ENCODE measurements around the gene RNF38. TPM values are rescaled to one million over a fixed set of nuclear protein-coding genes. Genes with fewer than 3 reads are reported as not detected.
"Not testable (repeated sequence)": the region's sequence is repeated elsewhere in the genome, so short reads cannot be mapped to it uniquely, and the experiment has no call there.

The RNF38 gene
- 10 to 100 TPM; 43.2 to 54.5 (median 53.4) TPM for polyA plus RNA-seq (ENCODE audit: insufficient read length in 4 of 4)

DNA sequence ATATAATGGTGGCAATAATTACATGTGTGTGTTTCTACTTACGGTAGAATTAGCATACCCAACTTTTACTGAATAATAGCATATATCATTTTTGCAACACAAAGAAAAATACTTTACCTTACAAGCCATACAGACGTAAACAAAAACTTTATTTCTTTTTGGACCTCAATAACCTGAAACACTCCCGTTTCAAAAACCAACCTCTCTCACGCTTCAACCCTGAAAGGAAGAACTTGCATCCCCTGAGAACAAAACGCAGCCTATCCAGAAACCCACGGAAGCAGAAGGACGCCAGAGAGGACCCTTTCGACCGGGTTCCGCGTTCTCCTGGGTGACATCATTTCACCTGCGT lies at the start of gene RNF38:
Gene RNF38, minus strand, starts transcription at position 290 of the 352 bp plus-strand sequence. Its CDS starts 161 bp downstream, at position 129.
- DNase-seq (ENCODE audit: low read depth in 4 of 4, low spot score in 3 of 4), result no peak

- not testable (repeated sequence) for DNase-seq (ENCODE audit: low read depth in 4 of 4, low spot score in 3 of 4)
Measured at GRCh38 chr9:36448555-36448954, 48.5 kb upstream of the RNF38 start.

- DNase-seq (ENCODE audit: low read depth in 4 of 4, low spot score in 3 of 4), result no peak
Measured at GRCh38 chr9:36448017-36448416, 47.9 kb upstream of the RNF38 start.

GRCh38 chr9:36446678-36447077 lies 46.6 kb upstream of the RNF38 start:
- DNase-seq (ENCODE audit: low read depth in 4 of 4, low spot score in 3 of 4), result not testable (repeated sequence)

GRCh38 chr9:36445800-36446361 lies 45.8 kb upstream of the RNF38 start:
- DNase-seq (ENCODE audit: low read depth in 4 of 4, low spot score in 3 of 4), result no peak

GRCh38 chr9:36444203-36444602 lies 44.1 kb upstream of the RNF38 start:
- DNase-seq (ENCODE audit: low read depth in 4 of 4, low spot score in 3 of 4), result no peak

DNA sequence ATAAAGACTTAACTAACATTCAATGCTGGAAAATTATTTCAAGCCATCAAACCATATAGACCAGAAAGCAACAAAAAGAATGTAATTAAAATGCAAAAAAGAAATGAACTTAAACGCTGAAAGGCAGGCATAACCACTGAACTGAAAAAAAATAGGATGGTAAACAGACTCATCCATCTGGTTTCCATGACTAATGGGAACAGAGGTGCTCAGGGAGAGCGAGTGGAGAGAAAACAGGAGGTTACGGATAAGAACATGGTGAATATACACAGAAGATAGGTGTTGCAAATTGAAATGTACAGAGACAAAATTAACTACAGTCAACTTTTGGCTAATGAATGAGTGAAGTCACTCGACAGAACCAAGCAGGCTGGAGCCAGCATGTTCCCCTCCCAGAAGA lies 43.5 kb upstream of the RNF38 start:
- no peak for DNase-seq (ENCODE audit: low read depth in 4 of 4, low spot score in 3 of 4)

DNA sequence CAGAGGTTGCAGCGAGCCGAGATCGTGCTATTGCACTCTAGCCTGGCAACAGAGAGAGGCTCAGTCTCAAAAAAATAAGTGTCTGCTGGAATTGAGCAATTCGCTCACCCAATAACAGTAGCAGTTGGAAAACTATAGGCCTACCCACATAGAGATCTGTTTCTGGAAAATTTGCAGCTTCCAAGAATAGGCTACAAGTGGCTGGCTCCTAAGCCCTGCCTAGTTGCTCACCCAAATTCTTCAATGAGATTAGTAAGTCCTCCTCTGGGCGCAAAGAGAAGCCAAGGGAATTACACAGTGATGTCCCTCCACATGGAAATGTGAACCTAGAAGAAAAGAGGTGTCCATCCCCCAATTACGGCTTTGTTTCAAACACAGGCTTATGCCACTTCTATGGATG lies 42.6 kb upstream of the RNF38 start:
- DNase-seq (ENCODE audit: low read depth in 4 of 4, low spot score in 3 of 4), result no peak

GRCh38 chr9:36441966-36442365 lies 41.9 kb upstream of the RNF38 start:
- no peak for DNase-seq (ENCODE audit: low read depth in 4 of 4, low spot score in 3 of 4)

DNA sequence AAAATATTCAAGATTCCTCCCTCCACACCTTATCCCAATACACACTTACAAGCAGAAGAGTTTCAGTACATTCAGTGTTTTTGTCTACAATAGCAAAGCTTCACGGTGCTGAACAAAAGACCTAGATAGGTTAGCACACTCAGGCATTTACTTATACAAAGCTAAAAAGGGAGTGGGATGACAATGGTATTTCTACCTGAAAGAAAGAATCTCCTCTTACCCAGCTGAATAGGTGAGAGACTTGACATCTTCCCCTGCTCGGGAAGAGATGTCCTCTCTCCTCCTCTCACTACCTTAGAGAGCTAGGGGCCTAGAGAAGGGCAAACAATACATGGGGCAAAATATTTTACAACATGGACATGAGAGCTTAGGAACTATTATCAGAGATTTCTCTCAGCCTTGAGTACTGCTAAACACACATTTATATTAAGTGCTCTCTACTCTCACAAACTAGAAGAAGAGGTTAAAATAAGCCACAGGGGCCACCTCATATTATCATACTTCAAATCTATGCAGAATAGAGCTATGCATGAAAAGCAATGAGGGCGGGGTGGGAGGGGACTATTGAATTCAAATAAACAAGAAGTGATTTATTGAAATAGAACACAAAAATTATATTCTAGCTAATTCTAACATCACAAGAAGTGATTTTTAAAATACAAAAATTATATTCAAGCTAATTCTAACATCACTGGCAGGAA lies 38.6 kb upstream of the RNF38 start:
- DNase-seq (ENCODE audit: low read depth in 4 of 4, low spot score in 3 of 4), result no peak

DNA sequence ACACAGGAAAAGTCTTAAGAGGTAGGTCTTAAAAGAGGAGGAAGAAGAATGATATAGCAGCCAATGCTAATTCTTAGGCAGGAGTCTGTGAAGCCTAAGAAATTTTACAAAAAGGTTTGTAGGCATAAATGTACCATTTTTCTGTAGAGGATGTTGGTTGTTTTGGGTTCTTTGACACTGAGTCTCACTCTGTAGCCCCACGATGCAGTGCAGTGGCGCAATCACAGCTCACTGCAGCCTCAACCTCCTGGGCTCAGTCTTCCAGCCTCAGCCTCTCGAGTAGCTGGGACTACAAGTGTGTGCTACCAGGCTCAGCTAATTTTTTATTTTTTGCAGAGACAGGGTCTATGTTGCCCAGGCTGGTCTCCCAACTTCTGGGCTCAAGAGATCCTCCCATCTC lies 37.7 kb upstream of the RNF38 start:
- no peak for DNase-seq (ENCODE audit: low read depth in 4 of 4, low spot score in 3 of 4)

DNA sequence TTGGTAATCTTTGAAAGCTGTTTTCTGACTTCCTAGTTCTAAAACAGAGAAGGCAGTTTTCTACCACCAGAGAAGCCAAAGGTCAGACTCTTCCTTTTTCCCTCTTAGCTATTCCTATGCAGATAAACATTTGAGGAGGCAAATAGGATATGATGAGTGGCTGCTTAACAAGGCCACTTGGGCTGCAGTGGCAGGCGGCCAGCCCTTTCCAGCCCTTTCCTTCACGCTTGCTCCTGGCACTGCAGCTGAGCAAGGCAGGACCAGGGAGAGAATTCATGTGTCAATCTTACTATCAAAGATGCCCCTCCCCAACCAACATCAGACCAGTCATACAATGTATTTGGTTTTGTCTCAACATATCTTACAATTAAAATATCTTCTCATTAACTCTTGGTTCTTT lies 36.8 kb upstream of the RNF38 start:
- DNase-seq (ENCODE audit: low read depth in 4 of 4, low spot score in 3 of 4), result no peak

DNA sequence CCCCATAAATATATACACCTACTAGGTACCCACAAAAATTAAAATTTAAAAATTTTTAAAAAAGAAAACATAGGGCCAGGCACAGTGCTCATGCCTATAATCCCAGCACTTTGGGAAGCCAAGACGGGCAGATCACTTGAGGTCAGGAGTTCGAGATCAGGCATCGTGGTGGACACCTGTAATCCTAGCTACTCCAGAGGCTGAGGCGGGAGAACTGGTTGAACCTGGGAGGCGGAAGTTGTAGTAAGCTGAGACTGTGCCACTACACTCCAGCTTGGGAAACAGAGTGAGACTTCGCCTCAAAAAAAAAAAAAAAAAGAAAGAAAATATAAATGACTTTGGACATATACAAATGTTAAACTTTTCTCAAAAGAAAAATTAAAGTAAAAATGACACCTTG lies 33.3 kb upstream of the RNF38 start:
- DNase-seq (ENCODE audit: low read depth in 4 of 4, low spot score in 3 of 4), result no peak

DNA sequence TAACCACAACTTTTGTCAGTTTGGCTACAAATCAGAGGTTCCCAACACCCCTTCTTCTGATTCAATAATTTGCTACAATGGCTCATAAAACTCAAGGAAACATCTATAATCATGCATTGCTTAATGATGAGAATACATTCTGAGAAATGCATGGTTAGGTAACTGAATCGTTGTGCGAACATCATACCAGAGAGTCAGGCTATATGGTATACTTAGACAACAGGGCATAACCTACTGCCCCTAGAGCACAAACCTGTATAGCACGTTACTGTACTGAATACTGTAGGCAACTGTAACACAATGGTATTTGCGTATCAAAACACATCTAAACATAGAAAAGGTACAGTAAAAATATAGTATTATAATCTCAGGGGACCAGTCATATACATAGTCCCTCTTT lies 31.0 kb upstream of the RNF38 start:
- DNase-seq (ENCODE audit: low read depth in 4 of 4, low spot score in 3 of 4), result no peak

DNA sequence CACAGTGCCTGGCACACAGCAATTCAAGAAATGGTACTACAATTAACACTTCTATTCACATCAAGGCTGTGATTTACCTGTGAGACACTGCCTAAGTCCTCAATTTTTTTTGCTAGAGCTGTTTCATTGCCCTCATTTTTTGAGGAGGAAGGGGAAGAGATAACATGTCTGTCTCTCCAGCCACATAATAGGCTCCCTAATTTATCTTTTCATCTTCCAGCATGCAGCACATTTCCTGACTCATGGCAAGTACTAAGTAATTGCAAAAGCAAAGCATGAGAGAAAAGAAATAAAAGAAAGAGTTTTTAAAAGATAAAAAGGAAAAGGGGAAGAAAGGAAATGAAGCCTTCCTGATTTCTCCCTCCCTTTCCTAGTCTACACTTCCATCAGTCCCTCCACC lies 26.9 kb upstream of the RNF38 start:
- DNase-seq (ENCODE audit: low read depth in 4 of 4, low spot score in 3 of 4), result no peak

- DNase-seq (ENCODE audit: low read depth in 4 of 4, low spot score in 3 of 4), result no peak
Measured at GRCh38 chr9:36426348-36426747, 26.3 kb upstream of the RNF38 start.

DNA sequence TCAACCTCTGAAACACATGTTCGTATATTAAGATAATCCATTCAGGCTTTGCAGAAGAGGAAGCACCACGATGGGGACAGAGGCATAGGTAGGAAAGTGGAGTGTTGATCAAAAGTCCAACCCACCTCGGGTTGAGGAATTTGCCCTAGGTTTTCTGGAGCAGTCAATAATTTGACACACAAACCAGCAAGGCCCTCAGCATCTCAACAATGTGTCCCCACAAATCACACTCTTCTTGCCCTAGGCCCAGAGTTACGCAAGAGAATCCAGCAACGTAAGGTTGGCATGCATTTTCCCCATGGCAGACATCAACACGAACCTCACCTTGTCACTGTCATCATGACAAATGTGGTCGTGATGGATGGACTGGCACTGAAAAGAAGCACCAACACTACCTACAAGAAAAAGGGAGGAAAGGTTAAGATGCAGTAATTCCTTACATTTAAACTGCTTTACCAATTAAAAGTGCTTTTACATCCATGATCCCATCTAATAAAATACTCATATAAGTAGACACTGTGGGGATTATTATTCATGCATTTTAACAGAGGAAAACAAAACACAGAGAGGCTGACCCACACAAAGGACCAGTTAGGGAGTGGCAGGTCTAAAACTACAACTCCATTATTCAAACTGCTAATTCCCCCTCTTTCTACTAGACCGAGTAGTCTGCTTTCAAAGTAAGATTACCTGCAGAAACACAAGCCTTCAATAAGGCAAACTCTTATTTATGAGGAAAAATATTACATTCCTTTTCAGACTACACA lies 24.4 kb upstream of the RNF38 start:
- DNase-seq (ENCODE audit: low read depth in 4 of 4, low spot score in 3 of 4), result no peak

GRCh38 chr9:36423206-36423605 lies 23.1 kb upstream of the RNF38 start:
- no peak for DNase-seq (ENCODE audit: low read depth in 4 of 4, low spot score in 3 of 4)

- DNase-seq (ENCODE audit: low read depth in 4 of 4, low spot score in 3 of 4), result no peak
Measured at GRCh38 chr9:36416890-36417289, 16.8 kb upstream of the RNF38 start.

GRCh38 chr9:36415822-36416525 lies 15.9 kb upstream of the RNF38 start:
- DNase-seq (ENCODE audit: low read depth in 4 of 4, low spot score in 3 of 4), result no peak

DNA sequence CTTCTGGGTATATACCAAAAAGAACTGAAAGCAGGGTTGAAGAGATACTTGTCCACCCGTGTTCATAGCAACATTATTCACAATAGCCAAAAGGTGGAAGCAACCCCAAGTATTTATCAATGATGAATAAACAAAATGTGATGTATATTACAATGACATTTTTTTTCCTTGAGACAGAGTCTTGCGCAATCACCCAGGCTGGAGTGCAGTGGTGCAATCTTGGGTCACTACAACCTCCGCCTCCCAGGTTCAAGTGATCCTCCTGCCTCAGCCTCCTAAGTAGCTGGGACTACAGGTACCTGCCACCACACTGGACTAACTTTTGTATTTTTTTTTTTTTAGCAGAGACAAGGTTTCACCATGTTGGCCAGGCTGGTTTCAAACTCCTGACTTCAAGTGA lies 11.3 kb upstream of the RNF38 start:
- not testable (repeated sequence) for DNase-seq (ENCODE audit: low read depth in 4 of 4, low spot score in 3 of 4)

Measured in right renal pelvis (tissue), 4 donors.